Measurements from ENCODE around the gene SRSF4. TPM values are rescaled to one million over a fixed set of nuclear protein-coding genes. Genes with fewer than 3 reads are reported as not detected.

SRSF4 gene
- total and polyA plus RNA-seq, 2 donors (not counting 3 experiments of a cell fraction or from before 2014, with no cell fraction given) = 45.6 to 108 TPM

- H3K4me1 ChIP-seq (ENCODE audit: control insufficient read depth, extremely low read depth, insufficient read depth, low read length) = no peaks in the 10 kb centered on the region
- no TSS peak for BruUV-seq (replicated peaks)
- no peaks in the 10 kb centered on the region for H3K9me1 ChIP-seq (replicated peaks; ENCODE audit: control insufficient read depth, extremely low read depth, insufficient read depth, low read length)
- no peak overlapping the region for H3K4me3 ChIP-seq (replicated peaks in 1 of 3; ENCODE audit: insufficient read depth in 1 of 3, low read depth in 1 of 3, low read length in 3 of 3)
- H3K27me3 ChIP-seq (ENCODE audit: control insufficient read depth in 2 of 2, insufficient read depth in 2 of 2, low read length in 2 of 2) = no peaks in the 10 kb centered on the region
- no peaks in the 10 kb centered on the region for H4K20me1 ChIP-seq (replicated peaks; ENCODE audit: control insufficient read depth, extremely low read depth, insufficient read depth, low read length)
- POLR2A ChIA-PET = no interaction called here
- H3K4me2 ChIP-seq (ENCODE audit: insufficient read depth, low read length) = no peak overlapping the region
- H3K79me2 ChIP-seq (ENCODE audit: control insufficient read depth, insufficient read depth, low read length) = peaks cover 3% of the 10 kb centered on the region
- DNase-seq (ENCODE audit: low read depth, low spot score) (no peak), FAIRE-seq (no peak)
- no peak overlapping the region for H3K9ac ChIP-seq (replicated peaks; ENCODE audit: extremely low read depth, insufficient read depth, low read length)
- H3K27ac ChIP-seq (ENCODE audit: insufficient read depth, low read depth, low read length) = no peak overlapping the region
- H2AFZ ChIP-seq (ENCODE audit: low read depth, low read length) = no peak overlapping the region
- TF ChIP-seq GATA2 (IDR thresholded peaks at IDR 0.05; ENCODE audit: insufficient read depth, insufficient read length, low read depth, low read length) (no peak), EZH2 (IDR thresholded peaks at IDR 0.05; ENCODE audit: borderline replicate concordance, low read depth, low read length, severe bottlenecking) (no peak), JUN (IDR thresholded peaks at IDR 0.05; ENCODE audit: borderline replicate concordance, insufficient read depth, insufficient read length, low read depth) (no peak), POLR2AphosphoS5 (IDR thresholded peaks at IDR 0.05; ENCODE audit: insufficient read depth, low read depth, low read length) (no peak), CTCF (IDR thresholded peaks at IDR 0.05; ENCODE audit: extremely low read depth in 1 of 2, insufficient read depth in 1 of 2, low read depth in 1 of 2, low read length in 2 of 2) (no peak), MAX (IDR thresholded peaks at IDR 0.05; ENCODE audit: insufficient read depth, insufficient read length) (no peak), MYC (IDR thresholded peaks at IDR 0.05; ENCODE audit: low read depth, low read length) (no peak), FOS (IDR thresholded peaks at IDR 0.05; ENCODE audit: borderline replicate concordance, insufficient read depth, low read length) (no peak), POLR2A (IDR thresholded peaks at IDR 0.05; ENCODE audit: low read depth, low read length) (no peak)
- no peaks in the 10 kb centered on the region for H3K36me3 ChIP-seq (ENCODE audit: control insufficient read depth in 2 of 2, extremely low read depth in 1 of 2, insufficient read depth in 2 of 2, low read length in 2 of 2)
- no peaks in the 10 kb centered on the region for H3K9me3 ChIP-seq (replicated peaks; ENCODE audit: control insufficient read depth, insufficient read depth, low read length)
- intact Hi-C loops (cut with micrococcal nuclease) = no loop called here
- CTCF ChIA-PET = interaction anchor here (0.8 to 2.0 kb wide), 3 partner anchors 10 to 16 kb away, joined by 3 to 6 read pairs (median 4); no protein-coding TSS in a partner anchor
- dilution Hi-C loops (cut with MboI; ENCODE audit: extremely low pct_ligation_motif_present, low sequenced_read_pairs) = no loop called here
Observed at GRCh38 chr1:29186252-29186651, 4.6 kb upstream of the SRSF4 start.
